Measurements from ENCODE around the gene MIEF2.
A peak's percentile ranks its signal among the peaks of the same experiment; 100 is the strongest.

The MIEF2 gene

GRCh38 chr17:18241229-18241871, 19.1 kb upstream of the MIEF2 start:
- no peak for TF ChIP-seq POLR2AphosphoS5 (IDR thresholded peaks at IDR 0.05; ENCODE audit: low read depth)
- no peak for TF ChIP-seq CTCF (IDR thresholded peaks at IDR 0.05; ENCODE audit: insufficient read depth, low read length)
- TF ChIP-seq REST (IDR thresholded peaks at IDR 0.05; ENCODE audit: insufficient replicate concordance, low read depth), result no peak
- no peak for TF ChIP-seq GABPA (IDR thresholded peaks at IDR 0.05; ENCODE audit: low read depth)
- no peak for DNase-seq (ENCODE audit: low read depth in 1 of 2, low spot score in 1 of 2)
- Histone ChIP-seq H3K27ac (replicated peaks) (no peak overlapping the region), H3K4me3 (replicated peaks; ENCODE audit: insufficient read depth, low read length) (no peak overlapping the region), H3K27me3 (ENCODE audit: insufficient read depth, poor library complexity, severe bottlenecking) (no peaks in the 10 kb centered on the region)

GRCh38 chr17:18245038-18245776, 15.3 kb upstream of the MIEF2 start:
- DNase-seq (ENCODE audit: low read depth in 1 of 2, low spot score in 1 of 2), result no peak
- Histone ChIP-seq H3K27ac (replicated peaks) (no peak overlapping the region), H3K4me3 (replicated peaks; ENCODE audit: insufficient read depth, low read length) (no peak overlapping the region), H3K27me3 (ENCODE audit: insufficient read depth, poor library complexity, severe bottlenecking) (no peaks in the 10 kb centered on the region)
- TF ChIP-seq REST (IDR thresholded peaks at IDR 0.05; ENCODE audit: insufficient replicate concordance, low read depth), result no peak
- TF ChIP-seq SPI1 (IDR thresholded peaks at IDR 0.05; ENCODE audit: borderline replicate concordance, low read depth), result no peak
- TF ChIP-seq GABPA (IDR thresholded peaks at IDR 0.05; ENCODE audit: low read depth), result no peak
- TF ChIP-seq POLR2AphosphoS5 (IDR thresholded peaks at IDR 0.05; ENCODE audit: low read depth), result no peak
- TF ChIP-seq CTCF (IDR thresholded peaks at IDR 0.05; ENCODE audit: insufficient read depth, low read length), result no peak

GRCh38 chr17:18246109-18246725, 14.2 kb upstream of the MIEF2 start:
- Histone ChIP-seq H3K27me3 (ENCODE audit: insufficient read depth, poor library complexity, severe bottlenecking) (no peaks in the 10 kb centered on the region), H3K4me3 (replicated peaks; ENCODE audit: insufficient read depth, low read length) (no peak overlapping the region), H3K27ac (replicated peaks) (no peak overlapping the region)
- DNase-seq (ENCODE audit: low read depth in 1 of 2, low spot score in 1 of 2), result no peak
- TF ChIP-seq SPI1 (IDR thresholded peaks at IDR 0.05; ENCODE audit: borderline replicate concordance, low read depth), result no peak

- TF ChIP-seq GABPA (IDR thresholded peaks at IDR 0.05; ENCODE audit: low read depth) (no peak), REST (IDR thresholded peaks at IDR 0.05; ENCODE audit: insufficient replicate concordance, low read depth) (no peak), SPI1 (IDR thresholded peaks at IDR 0.05; ENCODE audit: borderline replicate concordance, low read depth) (no peak), POLR2AphosphoS5 (IDR thresholded peaks at IDR 0.05; ENCODE audit: low read depth) (no peak), CTCF (IDR thresholded peaks at IDR 0.05; ENCODE audit: insufficient read depth, low read length) (no peak)
- Histone ChIP-seq H3K4me3 (replicated peaks; ENCODE audit: insufficient read depth, low read length) (no peak overlapping the region), H3K27ac (replicated peaks) (no peak overlapping the region), H3K27me3 (ENCODE audit: insufficient read depth, poor library complexity, severe bottlenecking) (no peaks in the 10 kb centered on the region)
- DNase-seq (ENCODE audit: low read depth in 1 of 2, low spot score in 1 of 2), result peak in 1 of 2 experiments; percentile 36
Observed at GRCh38 chr17:18246880-18247612, 13.4 kb upstream of the MIEF2 start.

Measured in HL-60 (cell line).